Muscle of leg (tissue), 11 donors: Measurements from ENCODE around the gene TMEM263. TPM values are rescaled to one million over a fixed set of nuclear protein-coding genes. Genes with fewer than 3 reads are reported as not detected.

Experiments
- DNase-seq: peaks from one replicate; pipeline ENCODE4 v3.0.0; 2013
- H3K27ac ChIP-seq: one replicate; pipeline ENCODE4 v1.5.1; 2013; ENCODE audit warnings: mild to moderate bottlenecking, low read length, control low read depth
- H3K27me3 ChIP-seq: one replicate; pipeline ENCODE4 v1.6.1; 2013; ENCODE audit warnings: low read length; ENCODE audit not compliant: control insufficient read depth, insufficient read depth
- H3K36me3 ChIP-seq: one replicate; pipeline ENCODE4 v1.6.1; 2013; ENCODE audit warnings: low read length; ENCODE audit not compliant: control insufficient read depth, insufficient read depth
- H3K4me1 ChIP-seq: one replicate; pipeline ENCODE4 v1.6.1; 2013; ENCODE audit warnings: low read length; ENCODE audit not compliant: control insufficient read depth, insufficient read depth
- H3K4me3 ChIP-seq: one replicate; pipeline ENCODE4 v1.5.1; 2013; ENCODE audit warnings: low read length, control low read depth
- H3K9me3 ChIP-seq: replicated peaks from 2 replicates; pipeline ENCODE4 v1.6.1; 2013; ENCODE audit warnings: low read depth, low read length; ENCODE audit not compliant: control insufficient read depth
- WGBS: methylation state at CpG from one replicate; pipeline ENCODE4 v1.1.5; 2013; ENCODE audit warnings: missing lambda C conversion rate; ENCODE audit not compliant: insufficient coverage; 5-methylcytosine and 5-hydroxymethylcytosine counted together
- polyA plus RNA-seq, 8 donors: library from polyadenylated mRNA; unstranded; fragments of 120-200 nt; gene quantifications; one replicate each; pipeline versions ENCODE4 v1.2.1 to v1.2.3, GENCODE V29; 2013; ENCODE audit warnings: inconsistent platforms in 1 of 8, low replicate concordance in 1 of 8; ENCODE audit not compliant: insufficient read length in 8 of 8, insufficient read depth in 1 of 8
- total RNA-seq: library from RNA; stranded (reverse); fragments of 120-200 nt; gene quantifications from one replicate; pipeline ENCODE4 v1.2.4, GENCODE V29; 2013

The TMEM263 gene
- total and polyA plus RNA-seq, 9 donors, result 44.6 to 89.3 (median 62.3) TPM

- Histone ChIP-seq H3K4me1 (no peaks in the 10 kb centered on the region), H3K27me3 (peaks cover 2% of the 10 kb centered on the region), H3K9me3 (no peaks in the 10 kb centered on the region), H3K4me3 (no peak overlapping the region), H3K27ac (no peak overlapping the region), H3K36me3 (no peaks in the 10 kb centered on the region)
- WGBS, result 67% methylated on average over 1 of the region's 6 CpGs
- no peak for DNase-seq
These were observed 14.1 kb upstream of the TMEM263 start for GRCh38 chr12:106941481-106942156.

GRCh38 chr12:106942775-106943174 is 12.9 kb upstream of the TMEM263 start:
- DNase-seq, result no peak
- no peak overlapping the region for H3K27ac ChIP-seq
- H3K36me3 ChIP-seq, result no peaks in the 10 kb centered on the region
- no peaks in the 10 kb centered on the region for H3K9me3 ChIP-seq
- H3K4me1 ChIP-seq, result no peaks in the 10 kb centered on the region
- no CpG with 5 or more reads among the region's 2 CpGs for WGBS
- no peak overlapping the region for H3K4me3 ChIP-seq
- H3K27me3 ChIP-seq, result no peaks in the 10 kb centered on the region

GRCh38 chr12:106945261-106945851 is 10.4 kb upstream of the TMEM263 start:
- H3K27me3 ChIP-seq, result no peaks in the 10 kb centered on the region
- H3K4me3 ChIP-seq, result no peak overlapping the region
- H3K4me1 ChIP-seq, result no peaks in the 10 kb centered on the region
- no peaks in the 10 kb centered on the region for H3K9me3 ChIP-seq
- DNase-seq, result no peak
- H3K27ac ChIP-seq, result no peak overlapping the region
- WGBS, result no CpG with 5 or more reads among the region's 1 CpG
- H3K36me3 ChIP-seq, result no peaks in the 10 kb centered on the region

- Histone ChIP-seq H3K27me3 (no peaks in the 10 kb centered on the region), H3K4me1 (no peaks in the 10 kb centered on the region), H3K9me3 (no peaks in the 10 kb centered on the region), H3K36me3 (no peaks in the 10 kb centered on the region), H3K4me3 (no peak overlapping the region), H3K27ac (no peak overlapping the region)
- no peak for DNase-seq
These were observed 8.2 kb upstream of the TMEM263 start for GRCh38 chr12:106947461-106947860.

GRCh38 chr12:106950591-106950990 is 5.1 kb upstream of the TMEM263 start:
- no CpG with 5 or more reads among the region's 5 CpGs for WGBS
- no peak for DNase-seq
- no peaks in the 10 kb centered on the region for H3K9me3 ChIP-seq
- no peaks in the 10 kb centered on the region for H3K36me3 ChIP-seq
- H3K4me1 ChIP-seq, result peaks cover 4% of the 10 kb centered on the region
- H3K4me3 ChIP-seq, result no peak overlapping the region
- no peak overlapping the region for H3K27ac ChIP-seq
- no peaks in the 10 kb centered on the region for H3K27me3 ChIP-seq

GRCh38 chr12:106953352-106954250 is 2.1 kb upstream of the TMEM263 start:
- 94% methylated on average over 3 of the region's 12 CpGs for WGBS
- Histone ChIP-seq H3K9me3 (no peaks in the 10 kb centered on the region), H3K27me3 (no peaks in the 10 kb centered on the region), H3K27ac (no peak overlapping the region), H3K36me3 (no peaks in the 10 kb centered on the region), H3K4me3 (no peak overlapping the region), H3K4me1 (peaks cover 4% of the 10 kb centered on the region)
- DNase-seq, result peak; percentile 30

GRCh38 chr12:106954462-106955376 is 988 bp upstream of the TMEM263 start:
- Histone ChIP-seq H3K27ac (peak overlapping the region; percentile 91), H3K36me3 (peaks cover 3% of the 10 kb centered on the region), H3K27me3 (no peaks in the 10 kb centered on the region), H3K9me3 (no peaks in the 10 kb centered on the region), H3K4me3 (peak overlapping the region; percentile 65), H3K4me1 (peaks cover 6% of the 10 kb centered on the region)
- 5% methylated on average over 15 of the region's 36 CpGs for WGBS
- peak; percentile 69 for DNase-seq

GRCh38 chr12:106956048-106956578 is 406 bp downstream of the TMEM263 start:
- under 1% methylated on average over 24 of the region's 34 CpGs for WGBS
- H3K27me3 ChIP-seq, result no peaks in the 10 kb centered on the region
- H3K9me3 ChIP-seq, result no peaks in the 10 kb centered on the region
- H3K4me3 ChIP-seq, result peak overlapping the region; percentile 96
- peaks cover 7% of the 10 kb centered on the region for H3K36me3 ChIP-seq
- DNase-seq, result peak; percentile 86
- peaks cover 6% of the 10 kb centered on the region for H3K4me1 ChIP-seq
- H3K27ac ChIP-seq, result peak overlapping the region; percentile 99

- Histone ChIP-seq H3K4me3 (peak overlapping the region; percentile 96), H3K27ac (peak overlapping the region; percentile 99), H3K9me3 (no peaks in the 10 kb centered on the region), H3K27me3 (no peaks in the 10 kb centered on the region), H3K4me1 (peaks cover 6% of the 10 kb centered on the region), H3K36me3 (peaks cover 7% of the 10 kb centered on the region)
- whole genome bisulfite sequencing, result no CpG with 5 or more reads among the region's 1 CpG
- peak; percentile 50 for DNase-seq
These were observed 1.9 kb downstream of the TMEM263 start for GRCh38 chr12:106957583-106957982.
